HepG2 (cell line): ENCODE data around the gene UNC5B.

Source experiments
- ETV6 ChIP-seq: sonication (generic); formaldehyde crosslinking; conservative IDR thresholded peaks from 2 replicates; pipeline ENCODE4 v1.4.0; 2020; ENCODE audit warnings: missing genetic modification reagents
- POLR2AphosphoS5 ChIP-seq: IDR thresholded peaks from 2 replicates; pipeline ENCODE4 v1.6.1; 2012; ENCODE audit warnings: low read depth, low read length
- ZNF510 ChIP-seq: sonication (generic); formaldehyde crosslinking; IDR thresholded peaks from 2 replicates; pipeline ENCODE4 v1.4.0; 2020; ENCODE audit warnings: low read depth, mild to moderate bottlenecking, missing genetic modification reagents
- TF ChIP-seq, protein P1 (sequence below): IDR thresholded peaks from 2 replicates; pipeline ENCODE4 v1.6.1; 2012; ENCODE audit warnings: inconsistent platforms

DNA sequence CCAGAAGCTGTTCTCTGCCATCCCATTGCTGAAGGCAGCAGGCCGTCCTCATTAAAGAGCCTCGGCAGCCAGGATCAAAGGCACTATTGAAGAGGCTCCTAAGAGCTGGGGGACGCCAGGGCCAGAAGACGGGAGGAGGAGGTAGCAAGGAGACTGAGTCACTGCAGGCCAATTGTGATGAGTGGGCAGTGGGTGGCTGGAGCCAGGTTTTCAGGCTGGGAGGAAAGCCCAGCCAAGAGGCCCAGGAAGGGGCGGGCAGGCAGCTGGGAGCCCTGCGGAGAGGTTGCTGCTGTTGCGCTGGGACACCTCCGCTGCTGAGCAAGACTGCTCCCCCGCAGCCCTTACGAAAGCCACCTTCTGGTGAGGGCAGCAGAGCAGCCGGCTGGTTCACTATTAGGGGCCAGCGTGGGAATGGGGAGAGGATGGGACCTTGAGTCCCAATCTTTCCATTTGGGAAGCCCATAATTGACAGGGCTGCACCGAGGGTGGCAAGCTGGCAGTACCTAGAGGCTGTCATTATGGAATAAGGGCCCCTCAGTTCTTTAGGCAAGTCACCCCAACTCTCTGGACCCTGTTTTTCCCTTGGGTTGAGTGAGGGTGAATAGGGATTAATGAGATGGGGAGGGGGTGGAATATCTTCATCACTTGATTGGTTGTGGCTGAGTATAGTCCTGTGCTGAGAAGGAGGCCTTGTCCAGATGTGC is 48.4 kb downstream of the UNC5B start:
- TF ChIP-seq, protein P1, sequence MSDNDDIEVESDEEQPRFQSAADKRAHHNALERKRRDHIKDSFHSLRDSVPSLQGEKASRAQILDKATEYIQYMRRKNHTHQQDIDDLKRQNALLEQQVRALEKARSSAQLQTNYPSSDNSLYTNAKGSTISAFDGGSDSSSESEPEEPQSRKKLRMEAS: no peak
- TF ChIP-seq ZNF510 (CRISPR knock-in tag): no peak
- TF ChIP-seq ETV6 (CRISPR knock-in tag): no peak
- no peak for TF ChIP-seq POLR2AphosphoS5
